ENCODE results near the gene MAP3K13.
"Not testable (repeated sequence)": the region's sequence is repeated elsewhere in the genome, so short reads cannot be mapped to it uniquely, and the experiment has no call there.

The MAP3K13 gene

DNA sequence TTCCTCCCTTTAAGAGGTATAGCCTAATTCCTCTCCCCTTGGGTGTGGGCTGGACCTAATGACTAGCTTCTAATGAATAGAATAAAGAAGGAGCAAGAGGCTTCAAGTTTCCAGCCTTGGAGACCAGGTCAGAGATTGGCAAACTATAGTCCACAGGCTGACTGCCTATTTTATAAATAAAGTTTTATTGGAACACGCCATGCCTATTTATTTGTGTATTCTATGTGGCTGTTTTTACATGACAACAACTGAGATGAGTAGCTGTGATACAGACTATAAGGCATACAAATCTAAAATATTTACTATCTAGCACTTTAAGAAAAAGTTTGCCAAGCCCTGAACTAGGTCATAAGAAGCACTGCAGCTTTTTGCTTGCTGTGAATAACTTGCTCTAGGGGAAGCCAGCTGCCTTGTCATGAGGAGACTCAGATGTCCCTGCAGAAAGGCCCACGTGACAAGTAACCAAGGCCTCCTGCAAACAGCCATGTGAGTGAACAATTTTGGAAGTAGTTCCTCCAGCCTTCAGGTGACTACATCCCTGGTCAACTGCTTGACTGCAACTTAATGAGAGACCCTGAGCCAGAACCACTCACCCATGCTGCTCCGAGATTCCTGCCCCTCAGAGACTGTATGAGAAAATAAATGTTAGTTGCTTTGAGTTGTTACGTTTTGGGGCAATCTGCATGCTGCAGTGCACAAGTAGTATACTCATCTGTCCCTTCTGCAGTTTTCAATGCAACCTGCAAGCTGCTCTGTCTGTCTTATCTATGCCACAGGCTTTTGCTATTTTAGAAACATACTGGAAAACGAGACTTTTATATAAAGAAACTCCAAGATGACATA lies 21.1 kb upstream of the MAP3K13 start:
- DNase-seq (ENCODE audit: low spot score) = no peak

- DNase-seq (ENCODE audit: low spot score) = no peak
Measured at GRCh38 chr3:185342459-185343174, 20.3 kb upstream of the MAP3K13 start.

- no peak for DNase-seq (ENCODE audit: low spot score)
Measured at GRCh38 chr3:185347399-185347798, 15.5 kb upstream of the MAP3K13 start.

DNA sequence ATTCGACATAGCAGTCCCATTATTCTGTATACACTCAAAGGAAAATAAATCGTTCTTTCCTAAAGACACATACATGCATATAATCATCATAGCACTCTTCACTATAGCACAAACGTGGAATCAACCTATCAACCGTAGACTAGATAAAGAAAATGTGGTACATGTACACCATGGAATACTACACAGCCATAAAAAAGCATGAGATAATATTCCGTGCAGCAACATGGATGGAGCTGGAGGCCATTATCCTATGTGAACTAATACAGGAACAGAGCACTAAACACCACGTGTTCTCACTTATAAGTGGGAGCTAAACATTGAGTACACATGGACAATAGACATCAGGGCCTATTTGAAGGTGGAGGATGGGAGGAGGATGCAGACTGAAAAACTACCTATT lies 12.1 kb upstream of the MAP3K13 start:
- no peak for DNase-seq (ENCODE audit: low spot score)

DNA sequence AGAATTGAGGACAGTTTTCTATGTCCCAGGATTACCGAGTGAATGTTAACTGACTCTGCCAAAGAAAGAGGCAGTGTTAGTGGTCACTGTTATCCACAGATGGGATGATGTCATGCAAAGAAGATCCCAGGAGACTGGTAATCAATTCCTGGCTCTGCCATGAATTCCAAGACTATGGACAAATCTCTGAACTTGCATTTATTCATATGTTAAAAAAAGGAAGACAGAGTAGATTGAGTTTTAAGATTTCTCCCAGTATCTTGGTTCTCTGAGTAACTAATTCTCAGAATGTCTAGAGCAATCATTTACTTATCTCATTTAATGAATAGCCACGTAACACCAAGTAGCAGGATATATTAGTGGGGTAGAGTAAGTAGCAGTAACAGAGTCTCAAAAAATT lies 11.5 kb upstream of the MAP3K13 start:
- no peak for DNase-seq (ENCODE audit: low spot score)

GRCh38 chr3:185353225-185353624 lies 9.7 kb upstream of the MAP3K13 start:
- no peak for DNase-seq (ENCODE audit: low spot score)

DNA sequence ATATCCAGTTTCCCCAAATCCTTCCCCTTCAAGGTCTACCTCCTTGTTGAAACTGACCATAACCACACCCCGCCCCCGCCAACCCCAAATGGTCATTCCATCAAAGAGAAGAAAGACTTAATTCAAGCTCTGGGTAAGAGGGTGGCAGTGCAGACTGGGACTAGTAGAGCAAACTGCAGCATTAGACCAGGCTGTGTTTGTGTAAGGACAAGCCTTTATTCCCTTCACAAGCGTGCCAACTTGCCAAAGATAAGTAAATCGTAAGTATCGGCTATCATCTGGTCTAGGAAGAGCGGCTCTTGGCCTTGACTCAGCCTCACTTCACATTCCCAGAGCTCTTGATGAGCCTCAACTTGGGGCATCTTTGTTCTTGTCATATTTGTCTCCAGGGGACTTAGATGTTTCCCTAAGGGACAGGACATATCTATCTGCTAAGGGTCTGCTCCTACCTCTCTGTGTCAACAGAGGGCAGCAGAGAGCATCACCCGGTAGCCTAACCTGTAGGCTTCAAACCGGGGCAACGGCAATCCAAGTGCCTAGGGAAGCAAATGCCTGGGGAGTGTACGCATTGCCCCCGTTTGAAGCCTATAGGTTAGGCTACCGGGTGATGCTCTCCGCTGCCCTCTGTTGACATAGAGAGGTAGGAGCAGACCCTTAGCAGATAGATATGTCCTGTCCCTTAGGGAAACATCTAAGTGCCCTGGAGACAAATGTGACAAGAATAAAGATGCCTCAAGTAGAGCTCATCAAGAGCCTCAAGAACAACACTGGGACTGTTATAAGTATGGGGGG lies 8.9 kb upstream of the MAP3K13 start:
- peak; percentile 89 for DNase-seq (ENCODE audit: low spot score)

GRCh38 chr3:185356499-185356898 lies 6.4 kb upstream of the MAP3K13 start:
- DNase-seq (ENCODE audit: low spot score) = no peak

GRCh38 chr3:185361920-185362319 lies 1.0 kb upstream of the MAP3K13 start:
- no peak for DNase-seq (ENCODE audit: low spot score)

GRCh38 chr3:185363662-185364203 lies 797 bp downstream of the MAP3K13 start:
- DNase-seq (ENCODE audit: low spot score) = peak; percentile 14

GRCh38 chr3:185365291-185366073 lies 2.5 kb downstream of the MAP3K13 start:
- DNase-seq (ENCODE audit: low spot score) = peak; percentile 23

DNA sequence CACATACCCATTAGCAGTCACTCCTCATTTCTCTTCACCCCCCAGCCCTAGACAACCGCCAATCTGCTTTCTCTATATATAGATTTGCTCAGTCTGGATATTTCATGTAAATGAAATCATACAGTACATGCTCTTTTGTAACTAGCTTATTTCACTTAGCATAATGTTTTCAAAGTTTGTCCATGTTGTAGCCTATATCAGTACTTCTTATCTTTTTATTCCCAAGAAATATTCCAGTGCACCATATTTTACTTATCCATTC lies 3.1 kb downstream of the MAP3K13 start:
- no peak for DNase-seq (ENCODE audit: low spot score)

DNA sequence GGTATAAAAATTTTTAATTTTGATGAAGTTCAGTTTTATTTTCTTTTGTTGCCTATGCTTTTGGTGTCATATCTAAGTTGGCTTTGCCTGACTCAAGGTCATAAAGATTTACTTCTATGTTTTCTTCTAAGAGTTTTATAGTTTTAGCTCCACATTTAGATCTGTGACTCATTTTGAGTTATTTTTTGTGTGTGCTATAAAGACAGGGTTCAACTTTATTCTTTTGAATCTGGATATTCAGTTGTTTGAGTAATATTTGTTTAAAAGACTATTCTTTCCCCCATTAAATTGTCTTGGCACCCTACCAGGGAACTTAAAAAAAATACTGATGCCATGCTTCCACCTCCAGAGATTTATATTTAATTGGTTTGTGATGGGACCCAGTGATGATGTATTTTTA lies 4.0 kb downstream of the MAP3K13 start:
- no peak for DNase-seq (ENCODE audit: low spot score)

GRCh38 chr3:185370349-185370748 lies 7.4 kb downstream of the MAP3K13 start:
- not testable (repeated sequence) for DNase-seq (ENCODE audit: low spot score)

DNA sequence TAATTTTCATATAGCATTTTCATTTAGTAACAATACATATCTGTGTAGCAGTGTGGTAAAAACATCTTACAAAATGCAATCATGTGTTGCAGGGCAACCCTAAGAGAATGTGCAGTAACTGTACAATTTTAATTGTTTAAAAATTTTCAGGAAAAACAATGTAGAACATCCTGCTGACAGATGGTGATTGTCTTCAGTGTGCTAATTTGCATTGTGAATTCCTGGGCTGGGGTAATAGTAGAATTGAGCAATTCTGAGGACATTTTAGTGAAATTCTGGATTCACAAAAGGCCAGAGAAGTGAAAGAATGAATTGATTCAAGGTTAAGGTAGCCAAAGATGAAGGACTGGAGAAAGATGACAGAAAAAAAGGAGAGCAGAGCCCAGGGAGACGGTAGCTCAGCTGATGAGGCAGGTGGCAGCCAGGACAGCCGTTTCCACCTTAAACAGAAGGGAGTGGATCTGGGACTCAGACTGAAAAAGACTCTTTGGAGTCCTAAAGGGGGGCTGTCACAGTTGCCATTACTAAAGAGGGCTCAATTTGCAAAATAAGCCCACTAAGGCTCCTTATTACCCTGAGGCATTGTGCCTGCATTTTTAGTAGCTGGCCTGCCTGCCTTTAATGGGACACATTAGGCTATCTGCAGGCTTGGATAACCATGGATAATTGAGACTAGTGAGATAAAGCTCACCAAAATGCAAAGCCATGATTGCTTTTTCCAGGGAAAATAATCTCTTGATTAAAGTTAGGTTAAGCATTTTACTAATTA lies 8.6 kb downstream of the MAP3K13 start:
- DNase-seq (ENCODE audit: low spot score) = no peak

DNA sequence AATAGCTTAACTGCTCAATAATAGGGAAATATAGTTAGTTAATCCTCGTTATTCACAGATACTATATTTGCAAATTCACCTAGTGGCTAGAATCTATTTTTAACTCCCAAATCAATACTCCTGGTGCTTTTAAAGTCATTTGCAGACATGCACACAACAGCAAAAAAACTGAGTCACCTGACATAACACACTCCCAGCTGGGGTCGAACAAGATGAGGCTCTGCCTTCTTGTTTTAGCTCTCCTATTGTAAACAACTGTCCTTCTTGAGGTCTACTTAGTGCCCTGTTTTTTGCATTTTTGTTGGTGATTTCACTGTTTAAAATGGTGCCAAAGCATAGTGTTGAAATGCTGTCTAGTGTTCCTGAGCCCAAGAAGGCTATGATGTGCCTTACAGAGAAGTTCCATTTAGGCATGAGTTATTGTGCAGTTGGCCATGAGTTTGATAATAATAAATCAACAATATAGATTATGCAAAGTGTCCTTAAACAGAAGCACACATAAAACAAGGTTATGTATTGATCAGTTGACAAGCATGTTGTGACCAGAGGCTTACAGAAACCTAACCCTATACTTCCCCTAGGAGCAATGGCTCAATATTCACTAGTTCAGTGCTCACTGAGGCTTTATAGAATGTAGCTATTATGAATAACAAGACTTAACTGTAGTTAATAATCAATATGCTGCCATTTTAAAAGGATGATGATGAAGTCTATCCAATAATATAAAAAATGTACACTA lies 18.6 kb downstream of the MAP3K13 start:
- DNase-seq (ENCODE audit: low spot score) = no peak

DNA sequence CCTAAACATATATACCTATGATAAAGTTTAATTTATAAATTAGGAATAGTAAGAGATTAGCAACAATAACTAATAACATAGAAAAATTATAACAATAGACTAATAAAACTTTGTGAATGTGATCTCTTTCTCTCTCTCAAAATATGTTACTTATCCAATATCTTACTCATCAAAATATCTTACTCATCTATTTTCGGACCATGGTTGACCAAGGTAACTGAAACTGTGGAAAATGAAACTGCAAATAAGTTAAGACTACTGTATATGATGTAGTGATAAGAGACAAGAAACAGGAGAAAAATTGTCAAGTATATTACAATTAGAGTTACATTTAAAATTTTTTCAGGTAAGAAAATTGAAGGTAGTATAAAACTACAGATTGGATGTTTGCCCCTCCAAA lies 19.2 kb downstream of the MAP3K13 start:
- no peak for DNase-seq (ENCODE audit: low spot score)

DNA sequence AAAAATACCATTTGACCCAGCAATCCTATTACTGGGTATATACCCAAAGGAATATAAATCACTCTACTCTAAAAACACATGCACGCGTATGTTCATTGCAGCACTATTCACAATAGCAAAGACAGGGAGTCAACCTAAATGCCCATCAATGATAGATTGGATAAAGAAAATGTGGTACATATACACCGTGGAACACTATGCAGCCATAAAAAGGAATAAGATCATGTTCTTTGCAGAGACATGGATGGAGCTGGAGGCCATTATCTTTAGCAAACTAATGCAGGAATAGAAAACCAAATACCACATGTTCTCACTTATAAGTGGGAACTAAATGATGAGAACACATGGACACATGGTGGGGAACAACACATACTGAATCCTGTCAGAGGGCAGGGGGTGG lies 23.6 kb downstream of the MAP3K13 start:
- not testable (repeated sequence) for DNase-seq (ENCODE audit: low spot score)

GRCh38 chr3:185387646-185388045 lies 24.7 kb downstream of the MAP3K13 start:
- DNase-seq (ENCODE audit: low spot score) = no peak

DNA sequence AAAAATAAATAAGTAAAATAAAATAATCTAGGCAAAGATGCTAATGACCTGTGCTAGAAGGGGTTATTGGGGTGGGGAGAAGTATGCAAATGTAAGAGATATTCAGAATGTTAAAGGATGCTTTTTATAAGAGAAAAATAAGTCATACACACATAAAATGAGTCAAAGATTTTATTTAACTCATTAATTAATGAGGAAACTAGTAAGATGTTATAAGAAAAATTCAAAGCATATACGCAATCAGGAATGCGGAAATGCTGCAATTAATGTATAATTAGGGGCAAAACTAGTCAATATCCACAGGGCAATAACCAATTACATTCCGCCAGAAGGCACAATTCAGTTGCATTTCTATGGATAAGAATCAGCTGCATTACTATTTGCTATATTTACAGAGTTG lies 30.1 kb downstream of the MAP3K13 start:
- DNase-seq (ENCODE audit: low spot score) = no peak
